GM23248 (cell line): ENCODE results near the gene TXNRD2. TPM values are rescaled to one million over a fixed set of nuclear protein-coding genes. Genes with fewer than 3 reads are reported as not detected.
A peak's percentile ranks its signal among the peaks of the same experiment; 100 is the strongest.
"Not testable (repeated sequence)": the region's sequence is repeated elsewhere in the genome, so short reads cannot be mapped to it uniquely, and the experiment has no call there.

Experiments
- DNase-seq: peaks from one replicate; pipeline ENCODE4 v3.0.0-alpha.2; 2015
- H2AFZ ChIP-seq: fragments of 200-600 bp; sonication (generic); 2 replicates; pipeline ENCODE4 v1.6.1; 2016; ENCODE audit warnings: antibody characterized with exemption
- H3F3A ChIP-seq: fragments of 200-600 bp; sonication (generic); 2 replicates; pipeline ENCODE4 v1.6.1; 2016; ENCODE audit warnings: mild to moderate bottlenecking, antibody characterized with exemption, mixed run types; ENCODE audit not compliant: insufficient read depth
- H3K27ac ChIP-seq: fragments of 200-600 bp; sonication (generic); 2 replicates; pipeline ENCODE4 v1.5.1; 2016; ENCODE audit warnings: mild to moderate bottlenecking
- H3K27me3 ChIP-seq: fragments of 200-600 bp; sonication (generic); replicated peaks from 2 replicates; pipeline ENCODE4 v1.6.1; 2016; ENCODE audit warnings: mild to moderate bottlenecking; ENCODE audit not compliant: insufficient read depth
- H3K36me3 ChIP-seq: fragments of 200-600 bp; sonication (generic); 2 replicates; pipeline ENCODE4 v1.6.1; 2016; ENCODE audit warnings: low read depth, mild to moderate bottlenecking
- H3K4me1 ChIP-seq: fragments of 200-600 bp; sonication (generic); 2 replicates; pipeline ENCODE4 v1.6.1; 2016; ENCODE audit warnings: mild to moderate bottlenecking; ENCODE audit not compliant: insufficient read depth
- H3K4me2 ChIP-seq: fragments of 200-600 bp; sonication (generic); one replicate; pipeline ENCODE4 v1.6.1; 2016; ENCODE audit warnings: mild to moderate bottlenecking; ENCODE audit not compliant: unreplicated experiment
- H3K4me3 ChIP-seq: fragments of 200-600 bp; sonication (generic); 2 replicates; pipeline ENCODE4 v1.5.1; 2016; ENCODE audit warnings: mild to moderate bottlenecking
- H3K79me2 ChIP-seq: fragments of 200-600 bp; sonication (generic); 2 replicates; pipeline ENCODE4 v1.6.1; 2016; ENCODE audit warnings: mild to moderate bottlenecking; ENCODE audit not compliant: insufficient read depth
- H3K9ac ChIP-seq: fragments of 200-600 bp; sonication (generic); 2 replicates; pipeline ENCODE4 v1.6.1; 2016; ENCODE audit warnings: mild to moderate bottlenecking
- H3K9me2 ChIP-seq: fragments of 200-600 bp; sonication (generic); 2 replicates; pipeline ENCODE4 v1.6.1; 2016; ENCODE audit warnings: mixed run types, mild to moderate bottlenecking, moderate library complexity; ENCODE audit not compliant: insufficient read depth
- H3K9me3 ChIP-seq: fragments of 200-600 bp; sonication (generic); one replicate; pipeline ENCODE4 v1.6.1; 2017; ENCODE audit warnings: low read depth
- H4K20me1 ChIP-seq: fragments of 200-600 bp; sonication (generic); 2 replicates; pipeline ENCODE4 v1.6.0; 2016; ENCODE audit not compliant: insufficient read depth
- EZH2 ChIP-seq: fragments of 200-600 bp; sonication (generic); IDR thresholded peaks from 2 replicates; pipeline ENCODE4 v1.6.1; 2018; ENCODE audit warnings: antibody characterized with exemption, mild to moderate bottlenecking; ENCODE audit not compliant: insufficient read depth, poor library complexity, severe bottlenecking
- EZH2phosphoT487 ChIP-seq: fragments of 200-600 bp; sonication (generic); IDR thresholded peaks from 2 replicates; pipeline ENCODE4 v1.6.1; 2018; ENCODE audit warnings: antibody characterized with exemption, moderate library complexity, mild to moderate bottlenecking, low read depth; ENCODE audit not compliant: insufficient read depth
- WGBS, 2 experiments: methylation state at CpG; one replicate each; pipeline ENCODE4 v1.1.6; 2015 to 2017; ENCODE audit warnings: low lambda C conversion rate in 2 of 2, low coverage in 1 of 2; ENCODE audit errors: missing lambda C conversion rate in 2 of 2; 5-methylcytosine and 5-hydroxymethylcytosine counted together
- in situ Hi-C: fragments of 300-500 bp; cut with MboI; formaldehyde crosslinking; loops from 2 replicates; pipeline ENCODE4 v1.15.0; 2020
- polyA plus RNA-seq: library from polyadenylated mRNA; unstranded; fragments of >200 nt; fragmentation: Nextera tagmentation; extraction: Ambion mirVana; gene quantifications from 2 replicates; pipeline ENCODE4 v1.2.1, GENCODE V29; 2016
- total RNA-seq: library from RNA; depleted of rRNA; stranded (reverse); fragments of >200 nt; shearing (Covaris generic); gene quantifications from 2 replicates; pipeline ENCODE4 v1.2.3, GENCODE V29; 2014

Gene TXNRD2
- total and polyA plus RNA-seq, 2 experiments from 2014 or later: 20.1 to 24.8 TPM

- DNase-seq: peak; percentile 36
- Histone ChIP-seq H3K27me3 (no peaks in the 10 kb centered on the region), H3K36me3 (no peaks in the 10 kb centered on the region), H3K27ac (peak overlapping the region; percentile 98), H3K4me3 (peak overlapping the region; percentile 84), H3K9ac (peak overlapping the region; percentile 92), H3K9me2 (no peaks in the 10 kb centered on the region), H4K20me1 (no peaks in the 10 kb centered on the region), H3K9me3 (no peaks in the 10 kb centered on the region), H3K4me1 (peaks cover 25% of the 10 kb centered on the region), H3K4me2 (peak overlapping the region; percentile 88), H3F3A (peaks cover 23% of the 10 kb centered on the region), H2AFZ (peak overlapping the region; percentile 93), H3K79me2 (peaks cover 78% of the 10 kb centered on the region)
- TF ChIP-seq EZH2phosphoT487: no peak
- no peak for TF ChIP-seq EZH2
- in situ Hi-C loops: no loop called here
- 53 to 61% methylated on average over 20 to 21 of the region's 21 CpGs for WGBS, 2 experiments
Measured at GRCh38 chr22:19940536-19941364, 868 bp downstream of the TXNRD2 start.

GRCh38 chr22:19937616-19938473 is 3.8 kb downstream of the TXNRD2 start:
- Histone ChIP-seq H3K9ac (no peak overlapping the region), H3K9me2 (no peaks in the 10 kb centered on the region), H2AFZ (no peak overlapping the region), H3K27me3 (no peaks in the 10 kb centered on the region), H4K20me1 (no peaks in the 10 kb centered on the region), H3K27ac (no peak overlapping the region), H3K79me2 (peaks cover 63% of the 10 kb centered on the region), H3F3A (peaks cover 10% of the 10 kb centered on the region; the same call in 1 of the 2 replicates), H3K4me2 (no peak overlapping the region), H3K9me3 (no peaks in the 10 kb centered on the region), H3K4me3 (no peak overlapping the region), H3K36me3 (no peaks in the 10 kb centered on the region), H3K4me1 (peaks cover 12% of the 10 kb centered on the region; the same call in 1 of the 2 replicates)
- no peak for TF ChIP-seq EZH2
- no peak for TF ChIP-seq EZH2phosphoT487
- in situ Hi-C loops: no loop called here
- DNase-seq: no peak
- 89 to 90% methylated on average over 16 of the region's 16 CpGs for WGBS, 2 experiments

GRCh38 chr22:19936513-19936912 is 5.1 kb downstream of the TXNRD2 start:
- peaks cover 7% of the 10 kb centered on the region; the same call in 1 of the 2 replicates for H3K4me1 ChIP-seq
- no peaks in the 10 kb centered on the region for H3K27me3 ChIP-seq
- H3K9me3 ChIP-seq: no peaks in the 10 kb centered on the region
- TF ChIP-seq EZH2phosphoT487 (no peak), EZH2 (no peak)
- no peak overlapping the region for H3K4me2 ChIP-seq
- H4K20me1 ChIP-seq: no peaks in the 10 kb centered on the region
- no peaks in the 10 kb centered on the region for H3K9me2 ChIP-seq
- WGBS, 2 experiments: 99 to 100% methylated on average over 7 of the region's 7 CpGs
- H3K27ac ChIP-seq: no peak overlapping the region
- DNase-seq: no peak
- no peak overlapping the region for H3K9ac ChIP-seq
- no peaks in the 10 kb centered on the region for H3F3A ChIP-seq
- H3K4me3 ChIP-seq: no peak overlapping the region
- no peak overlapping the region for H2AFZ ChIP-seq
- H3K36me3 ChIP-seq: no peaks in the 10 kb centered on the region
- peaks cover 56% of the 10 kb centered on the region for H3K79me2 ChIP-seq
- in situ Hi-C loops: no loop called here

- H3K36me3 ChIP-seq, H3K27ac ChIP-seq, H3K9me2 ChIP-seq, DNase-seq, H3K4me1 ChIP-seq, in situ Hi-C loops, H4K20me1 ChIP-seq, H3K9ac ChIP-seq, H3K4me3 ChIP-seq, H3K9me3 ChIP-seq, H3F3A ChIP-seq, H2AFZ ChIP-seq, H3K4me2 ChIP-seq, H3K27me3 ChIP-seq: not testable (repeated sequence)
- H3K79me2 ChIP-seq: peaks cover 43% of the 10 kb centered on the region
- 93 to 95% methylated on average over 11 of the region's 11 CpGs for WGBS, 2 experiments
Measured at GRCh38 chr22:19935123-19935718, 6.4 kb downstream of the TXNRD2 start.
